NCI-H1417 treated with DMSO at 0.1 percent for 48 hours (cell line): ENCODE data around the gene C2CD4C.
A peak's percentile ranks its signal among the peaks of the same experiment; 100 is the strongest.
"Not testable (repeated sequence)": the region's sequence is repeated elsewhere in the genome, so short reads cannot be mapped to it uniquely, and the experiment has no call there.

Experiments
- DNase-seq: peaks from one replicate; lab custom pipeline; 2025; lab: John Stamatoyannopoulos, UW

Gene C2CD4C

GRCh38 chr19:398719-399118 is 10.2 kb downstream of the C2CD4C start:
- no peak for DNase-seq

GRCh38 chr19:397941-398706 is 10.8 kb downstream of the C2CD4C start:
- DNase-seq = no peak

- no peak for DNase-seq
Measured at GRCh38 chr19:397321-397720, 11.6 kb downstream of the C2CD4C start.

GRCh38 chr19:395467-395866 is 13.5 kb downstream of the C2CD4C start:
- no peak for DNase-seq

GRCh38 chr19:394857-395256 is 14.1 kb downstream of the C2CD4C start:
- DNase-seq = not testable (repeated sequence)

- DNase-seq = not testable (repeated sequence)
Measured at GRCh38 chr19:393560-393959, 15.4 kb downstream of the C2CD4C start.

GRCh38 chr19:392375-392970 is 16.5 kb downstream of the C2CD4C start:
- peak; percentile 64 for DNase-seq

- DNase-seq = no peak
Measured at GRCh38 chr19:391726-392374, 17.1 kb downstream of the C2CD4C start.

GRCh38 chr19:391207-391557 is 17.8 kb downstream of the C2CD4C start:
- no peak for DNase-seq

GRCh38 chr19:390386-391206 is 18.4 kb downstream of the C2CD4C start:
- no peak for DNase-seq

GRCh38 chr19:389935-390289 is 19.0 kb downstream of the C2CD4C start:
- no peak for DNase-seq

- no peak for DNase-seq
Measured at GRCh38 chr19:389255-389934, 19.6 kb downstream of the C2CD4C start.

GRCh38 chr19:388691-389090 is 20.3 kb downstream of the C2CD4C start:
- DNase-seq = no peak

- DNase-seq = no peak
Measured at GRCh38 chr19:387777-388176, 21.2 kb downstream of the C2CD4C start.

- DNase-seq = not testable (repeated sequence)
Measured at GRCh38 chr19:386632-387301, 22.2 kb downstream of the C2CD4C start.

GRCh38 chr19:386189-386588 is 22.8 kb downstream of the C2CD4C start:
- not testable (repeated sequence) for DNase-seq

GRCh38 chr19:384799-385169 is 24.2 kb downstream of the C2CD4C start:
- no peak for DNase-seq

GRCh38 chr19:383922-384798 is 24.8 kb downstream of the C2CD4C start:
- no peak for DNase-seq

- no peak for DNase-seq
Measured at GRCh38 chr19:383040-383439, 25.9 kb downstream of the C2CD4C start.

- not testable (repeated sequence) for DNase-seq
Measured at GRCh38 chr19:382578-382977, 26.4 kb downstream of the C2CD4C start.
